ENCODE data around the gene MYCBPAP. TPM values are rescaled to one million over a fixed set of nuclear protein-coding genes. Genes with fewer than 3 reads are reported as not detected.

The MYCBPAP gene
- total RNA-seq, 5 donors from 2014 or later (not counting 1 experiment from before 2014, with no cell fraction given) = 0.92 to 6.9 (median 4.7) TPM

DNA sequence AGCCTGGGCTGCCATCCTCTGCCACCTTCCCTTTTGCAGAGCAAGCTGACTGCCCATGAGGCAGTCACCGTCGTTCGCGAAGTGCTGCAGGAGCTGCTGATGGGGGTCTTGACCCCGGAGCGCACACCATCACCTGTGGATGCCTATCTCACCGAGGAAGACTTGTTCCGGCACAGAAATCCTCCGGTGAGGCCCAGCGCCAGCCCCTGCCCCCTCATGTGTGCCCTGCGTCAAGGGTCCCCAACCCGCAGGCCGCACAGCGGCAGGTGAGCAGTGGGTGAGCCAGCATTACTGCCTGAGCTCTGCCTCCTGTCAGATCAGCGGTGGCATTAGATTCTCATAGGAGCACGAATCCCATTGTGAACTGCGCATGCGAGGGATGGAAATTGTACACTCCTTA is 16.6 kb downstream of the MYCBPAP start:
- H3K27me3 ChIP-seq (replicated peaks in 1 of 2; ENCODE audit: control insufficient read depth in 2 of 2, extremely low read depth in 1 of 2, insufficient read depth in 2 of 2, low read length in 1 of 2) = peaks cover 0 to 26% of the 10 kb centered on the region in 2 experiments
- H3K9me3 ChIP-seq = no peaks in the 10 kb centered on the region
- no peaks in the 10 kb centered on the region for H3K36me3 Mint-ChIP-seq
- CTCF ChIA-PET = interaction anchor here in 1 of 2 donors (0.6 kb wide), 1 partner anchor 246 kb away, joined by 6 read pairs; no protein-coding TSS in a partner anchor
- H3K27ac ChIP-seq (ENCODE audit: low read length) = no peak overlapping the region
- no peak overlapping the region for H3K4me3 ChIP-seq (ENCODE audit: control insufficient read depth in 1 of 2, extremely low read depth in 1 of 2, low read length in 1 of 2)
- no peaks in the 10 kb centered on the region for H3K4me1 Mint-ChIP-seq
- POLR2A ChIA-PET = no interaction called here
- no peaks in the 10 kb centered on the region for H3K36me3 ChIP-seq (ENCODE audit: control insufficient read depth in 2 of 2, extremely low read depth in 1 of 2, insufficient read depth in 1 of 2, low read length in 1 of 2)
- no peak for ATAC-seq (replicated peaks in 1 of 4)
- WGBS (ENCODE audit: insufficient coverage) = 93% methylated on average over 15 of the region's 18 CpGs
- H3K4me3 Mint-ChIP-seq = no peak overlapping the region
- no peak for DNase-seq
- H3K4me1 ChIP-seq (ENCODE audit: control insufficient read depth in 1 of 2, extremely low read depth in 1 of 2, insufficient read depth in 2 of 2, low read length in 2 of 2) = no peaks in the 10 kb centered on the region
- H3K27ac Mint-ChIP-seq = no peak overlapping the region
- peaks cover 9 to 17% of the 10 kb centered on the region in 2 donors for H3K27me3 Mint-ChIP-seq
- no peaks in the 10 kb centered on the region for H3K9me3 Mint-ChIP-seq

DNA sequence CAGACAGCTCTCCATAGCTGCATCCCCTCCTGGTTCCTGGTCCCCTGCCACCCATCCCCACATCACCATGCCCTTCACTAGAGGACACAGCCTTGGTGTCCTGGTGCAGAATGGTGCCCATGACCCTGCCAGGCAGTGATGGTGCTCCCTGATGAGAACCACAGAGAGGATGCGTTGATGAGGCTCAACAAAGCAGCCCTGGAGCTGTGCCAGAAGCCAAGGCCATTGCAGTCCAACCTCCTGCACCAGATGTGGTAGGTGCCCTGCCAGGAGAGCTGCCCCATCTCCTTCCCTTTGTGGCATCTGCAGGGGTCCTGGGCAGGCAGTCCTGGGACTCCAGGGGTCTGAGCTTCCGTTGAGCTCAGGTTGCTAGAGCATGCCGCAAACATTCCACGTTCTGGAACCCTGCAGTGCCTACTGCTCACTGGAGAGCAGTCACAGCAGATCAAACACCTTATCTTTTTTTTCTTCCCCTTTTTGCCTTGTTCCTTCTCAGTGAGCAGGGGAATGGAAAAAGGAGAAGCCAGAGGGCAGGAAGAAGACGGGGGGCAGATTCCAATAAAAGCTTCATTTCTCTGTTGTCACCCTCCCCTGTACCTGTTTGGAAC is 19.0 kb downstream of the MYCBPAP start:
- H3K4me1 ChIP-seq (ENCODE audit: control insufficient read depth in 1 of 2, extremely low read depth in 1 of 2, insufficient read depth in 2 of 2, low read length in 2 of 2) = peaks cover 0 to 4% of the 10 kb centered on the region in 2 experiments
- no peaks in the 10 kb centered on the region for H3K36me3 ChIP-seq (ENCODE audit: control insufficient read depth in 2 of 2, extremely low read depth in 1 of 2, insufficient read depth in 1 of 2, low read length in 1 of 2)
- H3K27me3 Mint-ChIP-seq = peaks cover 28 to 41% of the 10 kb centered on the region in 2 donors
- ATAC-seq (replicated peaks in 1 of 4) (no peak), DNase-seq (no peak)
- no peaks in the 10 kb centered on the region for H3K36me3 Mint-ChIP-seq
- WGBS (ENCODE audit: insufficient coverage) = 79% methylated on average over 2 of the region's 5 CpGs
- ChIA-PET POLR2A (no interaction called here), CTCF (no interaction called here)
- H3K9me3 ChIP-seq = no peaks in the 10 kb centered on the region
- no peak overlapping the region for H3K27ac ChIP-seq (ENCODE audit: low read length)
- no peak overlapping the region for H3K27ac Mint-ChIP-seq
- no peak overlapping the region for H3K4me3 Mint-ChIP-seq
- no peaks in the 10 kb centered on the region for H3K9me3 Mint-ChIP-seq
- peaks cover 0 to 7% (median 4%) of the 10 kb centered on the region in 3 donors for H3K4me1 Mint-ChIP-seq
- H3K27me3 ChIP-seq (replicated peaks in 1 of 2; ENCODE audit: control insufficient read depth in 2 of 2, extremely low read depth in 1 of 2, insufficient read depth in 2 of 2, low read length in 1 of 2) = peaks cover 4 to 49% of the 10 kb centered on the region in 2 experiments
- H3K4me3 ChIP-seq (ENCODE audit: control insufficient read depth in 1 of 2, extremely low read depth in 1 of 2, low read length in 1 of 2) = no peak overlapping the region

DNA sequence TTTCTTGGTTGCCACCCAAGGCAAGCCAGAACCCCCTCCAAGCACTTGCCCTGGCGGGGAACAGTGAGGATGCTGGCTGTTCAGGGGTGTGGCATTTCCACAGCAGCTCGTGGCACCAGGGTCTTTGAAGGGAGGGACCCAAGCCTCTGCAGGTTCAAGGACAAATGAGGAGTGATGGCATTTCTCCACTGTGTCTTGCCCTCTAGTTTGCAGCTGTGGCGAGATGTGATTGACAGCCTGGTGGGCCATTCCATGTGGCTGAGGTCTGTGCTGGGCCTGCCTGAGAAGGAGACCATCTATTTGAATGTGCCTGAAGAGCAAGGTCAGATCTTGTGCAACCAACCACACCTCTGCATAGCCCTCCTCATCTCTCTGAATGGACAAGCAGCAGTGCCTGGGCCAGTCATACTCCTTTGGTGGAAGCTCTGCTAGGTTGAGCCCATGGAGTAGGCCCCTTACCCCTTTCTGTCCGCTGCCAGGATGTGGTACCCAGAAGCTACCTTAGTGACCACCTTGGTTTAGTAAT is 19.8 kb downstream of the MYCBPAP start:
- no peaks in the 10 kb centered on the region for H3K36me3 ChIP-seq (ENCODE audit: control insufficient read depth in 2 of 2, extremely low read depth in 1 of 2, insufficient read depth in 1 of 2, low read length in 1 of 2)
- H3K4me1 ChIP-seq (ENCODE audit: control insufficient read depth in 1 of 2, extremely low read depth in 1 of 2, insufficient read depth in 2 of 2, low read length in 2 of 2) = peaks cover 2 to 11% of the 10 kb centered on the region in 2 experiments
- no peak for DNase-seq
- H3K9me3 ChIP-seq = no peaks in the 10 kb centered on the region
- CTCF ChIA-PET = no interaction called here
- Mint-ChIP-seq H3K4me3 (no peak overlapping the region), H3K4me1 (peaks cover 2 to 11% (median 7%) of the 10 kb centered on the region in 3 donors), H3K27me3 (peaks cover 28 to 48% of the 10 kb centered on the region in 2 donors), H3K36me3 (no peaks in the 10 kb centered on the region), H3K27ac (no peak overlapping the region), H3K9me3 (no peaks in the 10 kb centered on the region)
- 0% methylated on average over 2 of the region's 4 CpGs for WGBS (ENCODE audit: insufficient coverage)
- no peak overlapping the region for H3K4me3 ChIP-seq (ENCODE audit: control insufficient read depth in 1 of 2, extremely low read depth in 1 of 2, low read length in 1 of 2)
- H3K27me3 ChIP-seq (replicated peaks in 1 of 2; ENCODE audit: control insufficient read depth in 2 of 2, extremely low read depth in 1 of 2, insufficient read depth in 2 of 2, low read length in 1 of 2) = peaks cover 4 to 54% of the 10 kb centered on the region in 2 experiments
- H3K27ac ChIP-seq (ENCODE audit: low read length) = no peak overlapping the region
- ATAC-seq (replicated peaks in 1 of 4) = no peak
- POLR2A ChIA-PET = no interaction called here

DNA sequence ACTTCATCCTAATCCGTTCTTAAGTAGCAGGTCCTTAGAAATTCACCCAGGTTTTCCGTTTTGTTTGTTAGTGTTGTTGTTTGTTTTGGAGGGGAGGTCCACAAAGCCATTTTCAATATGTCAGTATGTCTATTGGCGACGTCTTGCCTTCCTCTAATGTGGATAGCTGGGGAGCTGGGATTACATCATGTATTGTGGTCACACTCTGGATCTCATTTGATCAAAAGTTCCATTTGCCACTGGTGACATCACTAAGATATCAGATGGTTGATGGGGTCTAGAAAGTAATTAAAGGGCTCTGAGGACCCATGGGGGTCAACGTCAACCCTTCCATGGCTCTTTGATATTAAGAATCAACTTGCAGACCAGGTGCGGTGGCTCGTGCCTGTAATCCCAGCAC is 21.6 kb downstream of the MYCBPAP start:
- Histone ChIP-seq H3K27me3 (replicated peaks in 1 of 2; ENCODE audit: control insufficient read depth in 2 of 2, extremely low read depth in 1 of 2, insufficient read depth in 2 of 2, low read length in 1 of 2) (peaks cover 4 to 73% of the 10 kb centered on the region in 2 experiments), H3K36me3 (ENCODE audit: control insufficient read depth in 2 of 2, extremely low read depth in 1 of 2, insufficient read depth in 1 of 2, low read length in 1 of 2) (no peaks in the 10 kb centered on the region), H3K4me1 (ENCODE audit: control insufficient read depth in 1 of 2, extremely low read depth in 1 of 2, insufficient read depth in 2 of 2, low read length in 2 of 2) (peaks cover 2 to 24% of the 10 kb centered on the region in 2 experiments), H3K9me3 (no peaks in the 10 kb centered on the region), H3K27ac (ENCODE audit: low read length) (no peak overlapping the region), H3K4me3 (ENCODE audit: control insufficient read depth in 1 of 2, extremely low read depth in 1 of 2, low read length in 1 of 2) (no peak overlapping the region)
- H3K9me3 Mint-ChIP-seq = no peaks in the 10 kb centered on the region
- peaks cover 41 to 64% of the 10 kb centered on the region in 2 donors for H3K27me3 Mint-ChIP-seq
- 86% methylated on average over 5 of the region's 7 CpGs for WGBS (ENCODE audit: insufficient coverage)
- no peak overlapping the region for H3K4me3 Mint-ChIP-seq
- no peak overlapping the region for H3K27ac Mint-ChIP-seq
- DNase-seq = no peak
- POLR2A ChIA-PET = interaction anchor here in 1 of 2 donors (0.7 kb wide), 1 partner anchor 25 kb away, joined by 3 read pairs; no protein-coding TSS in a partner anchor
- ATAC-seq (replicated peaks in 1 of 4) = no peak
- peaks cover 12 to 21% (median 18%) of the 10 kb centered on the region in 3 donors for H3K4me1 Mint-ChIP-seq
- H3K36me3 Mint-ChIP-seq = no peaks in the 10 kb centered on the region
- CTCF ChIA-PET = no interaction called here

DNA sequence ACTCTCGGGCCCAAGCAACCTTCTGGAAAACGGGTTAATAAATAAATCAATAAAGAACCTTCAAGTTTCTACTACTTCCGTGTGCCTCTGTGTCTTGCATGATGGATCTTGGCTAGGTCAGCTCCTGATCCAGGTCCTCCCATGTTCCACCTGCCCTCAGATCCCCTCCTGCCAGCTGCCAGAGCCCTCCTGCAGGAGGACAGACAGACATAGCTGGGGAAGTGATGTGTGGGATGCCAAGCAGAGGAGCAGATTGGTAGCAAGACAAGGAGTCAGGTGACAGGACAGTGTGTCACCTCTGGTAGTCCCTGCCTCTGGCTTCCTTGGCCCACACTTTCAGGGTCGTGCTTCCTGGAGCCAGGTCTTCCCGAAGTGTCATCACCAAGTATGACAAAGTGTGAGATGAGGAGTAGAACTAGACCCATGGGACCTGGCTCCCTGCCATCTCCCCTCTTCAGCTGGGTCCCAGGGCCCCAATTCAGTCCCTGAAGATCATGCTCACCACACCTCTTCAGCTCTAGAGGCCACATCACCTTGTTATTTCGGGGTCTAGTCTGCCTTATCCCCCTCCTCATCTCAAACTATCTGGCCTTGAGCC is 23.3 kb downstream of the MYCBPAP start:
- peaks cover 4 to 89% of the 10 kb centered on the region in 2 experiments for H3K27me3 ChIP-seq (replicated peaks in 1 of 2; ENCODE audit: control insufficient read depth in 2 of 2, extremely low read depth in 1 of 2, insufficient read depth in 2 of 2, low read length in 1 of 2)
- no peaks in the 10 kb centered on the region for H3K36me3 Mint-ChIP-seq
- 60% methylated on average over 4 of the region's 6 CpGs for WGBS (ENCODE audit: insufficient coverage)
- CTCF ChIA-PET = no interaction called here
- H3K27ac ChIP-seq (ENCODE audit: low read length) = no peak overlapping the region
- peaks cover 12 to 21% (median 18%) of the 10 kb centered on the region in 3 donors for H3K4me1 Mint-ChIP-seq
- no peaks in the 10 kb centered on the region for H3K36me3 ChIP-seq (ENCODE audit: control insufficient read depth in 2 of 2, extremely low read depth in 1 of 2, insufficient read depth in 1 of 2, low read length in 1 of 2)
- no peak overlapping the region for H3K4me3 ChIP-seq (ENCODE audit: control insufficient read depth in 1 of 2, extremely low read depth in 1 of 2, low read length in 1 of 2)
- H3K27me3 Mint-ChIP-seq = peaks cover 41 to 72% of the 10 kb centered on the region in 2 donors
- ATAC-seq (replicated peaks in 1 of 4) (no peak), DNase-seq (no peak)
- no peak overlapping the region for H3K27ac Mint-ChIP-seq
- H3K9me3 Mint-ChIP-seq = no peaks in the 10 kb centered on the region
- H3K9me3 ChIP-seq = no peaks in the 10 kb centered on the region
- POLR2A ChIA-PET = no interaction called here
- H3K4me3 Mint-ChIP-seq = no peak overlapping the region
- peaks cover 2 to 24% of the 10 kb centered on the region in 2 experiments for H3K4me1 ChIP-seq (ENCODE audit: control insufficient read depth in 1 of 2, extremely low read depth in 1 of 2, insufficient read depth in 2 of 2, low read length in 2 of 2)

DNA sequence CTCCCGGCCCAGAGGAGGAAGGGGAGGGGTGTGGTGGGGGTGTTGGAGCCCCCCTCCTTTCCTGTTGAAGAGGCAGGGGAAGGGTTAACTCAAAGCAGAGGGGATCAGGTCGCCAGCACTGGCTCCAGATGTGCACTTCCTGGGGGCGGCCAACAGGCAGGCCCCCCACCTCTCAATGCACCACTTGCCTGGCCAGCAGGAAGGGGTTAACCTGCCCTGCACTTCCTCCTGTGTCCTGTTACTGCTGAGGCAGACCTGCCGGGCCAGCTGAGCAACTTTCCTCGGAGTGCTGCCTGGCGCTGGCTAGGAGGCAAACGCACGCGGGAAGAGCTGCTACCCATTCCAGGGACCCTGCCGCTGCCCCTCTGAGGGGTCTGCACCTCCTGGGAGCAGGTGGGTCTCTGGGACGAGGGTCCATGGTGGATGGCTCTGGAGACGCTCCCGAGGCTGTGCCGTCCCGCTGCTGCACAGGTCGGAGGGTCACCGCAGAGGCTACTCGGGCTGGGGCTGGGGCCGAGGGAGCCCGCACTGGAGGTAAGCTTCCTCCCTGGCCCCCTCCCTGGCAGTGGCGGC is 24.3 kb downstream of the MYCBPAP start, which contains the start of gene EPN3:
TSS of gene EPN3 (plus strand) at position 284 of the 573 bp plus-strand sequence. CDS start 3,822 bp downstream, outside the sequence.
- Mint-ChIP-seq H3K27ac (no peak within 1 kb of the TSS), H3K27me3 (peaks cover 41 to 72% of the 10 kb centered on the region in 2 donors), H3K9me3 (no peaks in the 10 kb centered on the region), H3K4me3 (peak within 1 kb of the TSS in 1 of 3 donors; percentile 62), H3K4me1 (peaks cover 12 to 21% (median 18%) of the 10 kb centered on the region in 3 donors), H3K36me3 (no peaks in the 10 kb centered on the region)
- CTCF ChIA-PET = no interaction called here
- ATAC-seq (replicated peaks in 1 of 4) = peak in 2 of 4 experiments; percentile 30 to 35
- Histone ChIP-seq H3K36me3 (ENCODE audit: control insufficient read depth in 2 of 2, extremely low read depth in 1 of 2, insufficient read depth in 1 of 2, low read length in 1 of 2) (no peaks in the 10 kb centered on the region), H3K4me1 (ENCODE audit: control insufficient read depth in 1 of 2, extremely low read depth in 1 of 2, insufficient read depth in 2 of 2, low read length in 2 of 2) (peaks cover 2 to 24% of the 10 kb centered on the region in 2 experiments), H3K9me3 (no peaks in the 10 kb centered on the region), H3K27ac (ENCODE audit: low read length) (no peak within 1 kb of the TSS), H3K4me3 (ENCODE audit: control insufficient read depth in 1 of 2, extremely low read depth in 1 of 2, low read length in 1 of 2) (no peak within 1 kb of the TSS), H3K27me3 (replicated peaks in 1 of 2; ENCODE audit: control insufficient read depth in 2 of 2, extremely low read depth in 1 of 2, insufficient read depth in 2 of 2, low read length in 1 of 2) (peaks cover 4 to 90% of the 10 kb centered on the region in 2 experiments)
- WGBS (ENCODE audit: insufficient coverage) = 8% methylated on average over 18 of the region's 21 CpGs
- POLR2A ChIA-PET = no interaction called here
- DNase-seq = no peak

All from T-cell (primary cell).